GM23248 (cell line): ENCODE measurements around the gene THOC7. TPM values are rescaled to one million over a fixed set of nuclear protein-coding genes. Genes with fewer than 3 reads are reported as not detected.

ENCODE experiments used
- DNase-seq: peaks from one replicate; pipeline ENCODE4 v3.0.0-alpha.2; 2015
- H2AFZ ChIP-seq: fragments of 200-600 bp; sonication (generic); 2 replicates; pipeline ENCODE4 v1.6.1; 2016; ENCODE audit warnings: antibody characterized with exemption
- H3F3A ChIP-seq: fragments of 200-600 bp; sonication (generic); 2 replicates; pipeline ENCODE4 v1.6.1; 2016; ENCODE audit warnings: mild to moderate bottlenecking, antibody characterized with exemption, mixed run types; ENCODE audit not compliant: insufficient read depth
- H3K27ac ChIP-seq: fragments of 200-600 bp; sonication (generic); 2 replicates; pipeline ENCODE4 v1.5.1; 2016; ENCODE audit warnings: mild to moderate bottlenecking
- H3K27me3 ChIP-seq: fragments of 200-600 bp; sonication (generic); replicated peaks from 2 replicates; pipeline ENCODE4 v1.6.1; 2016; ENCODE audit warnings: mild to moderate bottlenecking; ENCODE audit not compliant: insufficient read depth
- H3K36me3 ChIP-seq: fragments of 200-600 bp; sonication (generic); 2 replicates; pipeline ENCODE4 v1.6.1; 2016; ENCODE audit warnings: low read depth, mild to moderate bottlenecking
- H3K4me1 ChIP-seq: fragments of 200-600 bp; sonication (generic); 2 replicates; pipeline ENCODE4 v1.6.1; 2016; ENCODE audit warnings: mild to moderate bottlenecking; ENCODE audit not compliant: insufficient read depth
- H3K4me2 ChIP-seq: fragments of 200-600 bp; sonication (generic); one replicate; pipeline ENCODE4 v1.6.1; 2016; ENCODE audit warnings: mild to moderate bottlenecking; ENCODE audit not compliant: unreplicated experiment
- H3K4me3 ChIP-seq: fragments of 200-600 bp; sonication (generic); 2 replicates; pipeline ENCODE4 v1.5.1; 2016; ENCODE audit warnings: mild to moderate bottlenecking
- H3K79me2 ChIP-seq: fragments of 200-600 bp; sonication (generic); 2 replicates; pipeline ENCODE4 v1.6.1; 2016; ENCODE audit warnings: mild to moderate bottlenecking; ENCODE audit not compliant: insufficient read depth
- H3K9ac ChIP-seq: fragments of 200-600 bp; sonication (generic); 2 replicates; pipeline ENCODE4 v1.6.1; 2016; ENCODE audit warnings: mild to moderate bottlenecking
- H3K9me2 ChIP-seq: fragments of 200-600 bp; sonication (generic); 2 replicates; pipeline ENCODE4 v1.6.1; 2016; ENCODE audit warnings: mixed run types, mild to moderate bottlenecking, moderate library complexity; ENCODE audit not compliant: insufficient read depth
- H3K9me3 ChIP-seq: fragments of 200-600 bp; sonication (generic); one replicate; pipeline ENCODE4 v1.6.1; 2017; ENCODE audit warnings: low read depth
- H4K20me1 ChIP-seq: fragments of 200-600 bp; sonication (generic); 2 replicates; pipeline ENCODE4 v1.6.0; 2016; ENCODE audit not compliant: insufficient read depth
- EZH2 ChIP-seq: fragments of 200-600 bp; sonication (generic); IDR thresholded peaks from 2 replicates; pipeline ENCODE4 v1.6.1; 2018; ENCODE audit warnings: antibody characterized with exemption, mild to moderate bottlenecking; ENCODE audit not compliant: insufficient read depth, poor library complexity, severe bottlenecking
- EZH2phosphoT487 ChIP-seq: fragments of 200-600 bp; sonication (generic); IDR thresholded peaks from 2 replicates; pipeline ENCODE4 v1.6.1; 2018; ENCODE audit warnings: antibody characterized with exemption, moderate library complexity, mild to moderate bottlenecking, low read depth; ENCODE audit not compliant: insufficient read depth
- WGBS, 2 experiments: methylation state at CpG; one replicate each; pipeline ENCODE4 v1.1.6; 2015 to 2017; ENCODE audit warnings: low lambda C conversion rate in 2 of 2, low coverage in 1 of 2; ENCODE audit errors: missing lambda C conversion rate in 2 of 2; 5-methylcytosine and 5-hydroxymethylcytosine counted together
- in situ Hi-C: fragments of 300-500 bp; cut with MboI; formaldehyde crosslinking; loops from 2 replicates; pipeline ENCODE4 v1.15.0; 2020
- polyA plus RNA-seq: library from polyadenylated mRNA; unstranded; fragments of >200 nt; fragmentation: Nextera tagmentation; extraction: Ambion mirVana; gene quantifications from 2 replicates; pipeline ENCODE4 v1.2.1, GENCODE V29; 2016
- total RNA-seq: library from RNA; depleted of rRNA; stranded (reverse); fragments of >200 nt; shearing (Covaris generic); gene quantifications from 2 replicates; pipeline ENCODE4 v1.2.3, GENCODE V29; 2014

THOC7 gene
- total and polyA plus RNA-seq, 2 experiments from 2014 or later, result 54.8 to 103 TPM

DNA sequence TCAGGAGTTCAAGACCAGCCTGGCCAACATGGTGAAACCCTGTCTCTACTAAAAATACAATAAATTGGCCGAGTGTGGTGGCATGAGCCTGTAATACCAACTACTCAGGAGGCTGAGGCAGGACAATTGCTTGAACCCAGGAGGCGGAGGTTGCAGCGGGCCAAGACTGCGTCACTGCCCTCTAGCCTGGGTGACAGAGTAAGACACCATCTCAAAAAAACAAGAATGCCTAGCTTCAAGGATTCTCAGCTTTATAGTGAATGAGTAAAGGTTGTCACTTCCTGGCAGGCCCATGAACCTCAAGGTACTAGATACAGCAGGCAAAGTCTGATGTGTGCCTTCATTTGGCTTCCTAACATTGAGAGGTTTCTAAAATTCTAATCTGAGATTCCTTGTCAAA is 14.4 kb downstream of the THOC7 start:
- Histone ChIP-seq H3K79me2 (peaks cover 98% of the 10 kb centered on the region), H3K36me3 (no peaks in the 10 kb centered on the region), H3K27ac (no peak overlapping the region), H4K20me1 (no peaks in the 10 kb centered on the region), H2AFZ (no peak overlapping the region), H3K27me3 (no peaks in the 10 kb centered on the region), H3K9me2 (no peaks in the 10 kb centered on the region), H3K9me3 (no peaks in the 10 kb centered on the region), H3K4me1 (no peaks in the 10 kb centered on the region), H3F3A (no peaks in the 10 kb centered on the region), H3K4me2 (no peak overlapping the region), H3K9ac (no peak overlapping the region), H3K4me3 (no peak overlapping the region)
- 97 to 99% methylated on average over 4 of the region's 4 CpGs for WGBS, 2 experiments
- in situ Hi-C loops, result no loop called here
- no peak for DNase-seq
- TF ChIP-seq EZH2phosphoT487, result no peak
- TF ChIP-seq EZH2, result no peak

DNA sequence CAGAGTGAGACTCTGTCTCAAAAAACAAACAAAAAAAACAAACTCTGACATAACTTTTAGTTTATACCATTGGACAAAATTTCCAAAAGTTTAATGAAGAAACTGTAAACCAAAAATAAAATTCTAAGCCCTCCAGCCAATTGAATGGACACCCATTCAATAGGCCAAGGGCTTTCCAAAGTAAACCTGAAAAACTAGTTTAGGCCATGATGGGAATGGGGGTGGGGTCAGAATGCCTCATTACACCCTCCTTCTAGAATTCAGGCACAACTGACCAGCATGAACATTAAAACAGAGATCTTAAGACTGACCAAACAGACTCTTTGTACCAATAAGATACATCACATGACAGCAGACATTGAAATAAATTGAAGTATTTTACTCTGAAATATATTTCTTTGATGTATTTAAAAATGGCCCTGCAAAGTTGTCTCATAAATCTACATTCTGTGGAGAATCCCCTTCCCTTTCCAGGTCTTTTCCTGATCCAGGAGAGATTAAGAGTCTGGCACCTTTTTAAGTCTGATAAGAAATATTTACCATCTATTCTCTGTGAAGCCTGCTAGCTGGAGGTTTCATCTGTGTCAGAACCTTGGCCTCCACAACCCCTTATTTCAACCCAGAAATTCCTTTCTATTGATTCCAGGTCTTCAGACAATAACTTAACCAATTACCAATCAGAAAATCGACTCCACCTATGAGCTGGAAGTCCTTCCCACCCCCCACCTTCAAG is 15.7 kb downstream of the THOC7 start:
- Histone ChIP-seq H3K27ac (no peak overlapping the region), H3K4me3 (no peak overlapping the region), H2AFZ (no peak overlapping the region), H3K36me3 (no peaks in the 10 kb centered on the region), H4K20me1 (no peaks in the 10 kb centered on the region), H3K9ac (no peak overlapping the region), H3K79me2 (peaks cover 98% of the 10 kb centered on the region), H3F3A (no peaks in the 10 kb centered on the region), H3K9me3 (no peaks in the 10 kb centered on the region), H3K4me2 (no peak overlapping the region), H3K4me1 (no peaks in the 10 kb centered on the region), H3K27me3 (no peaks in the 10 kb centered on the region), H3K9me2 (no peaks in the 10 kb centered on the region)
- no peak for DNase-seq
- TF ChIP-seq EZH2phosphoT487 (no peak), EZH2 (no peak)
- whole genome bisulfite sequencing, 2 experiments, result 92 to 95% methylated on average over 1 of the region's 1 CpG
- in situ Hi-C loops, result no loop called here

GRCh38 chr3:63845215-63845614 is 18.4 kb downstream of the THOC7 start:
- Histone ChIP-seq H3K79me2 (peaks cover 93% of the 10 kb centered on the region), H4K20me1 (no peaks in the 10 kb centered on the region), H3F3A (no peaks in the 10 kb centered on the region), H3K36me3 (no peaks in the 10 kb centered on the region), H3K9me2 (no peaks in the 10 kb centered on the region), H3K9ac (no peak overlapping the region), H3K4me3 (no peak overlapping the region), H3K4me1 (no peaks in the 10 kb centered on the region), H3K4me2 (no peak overlapping the region), H2AFZ (no peak overlapping the region), H3K27me3 (no peaks in the 10 kb centered on the region), H3K9me3 (no peaks in the 10 kb centered on the region), H3K27ac (no peak overlapping the region)
- in situ Hi-C loops, result no loop called here
- no peak for DNase-seq
- 85 to 92% methylated on average over 4 of the region's 4 CpGs for WGBS, 2 experiments
- no peak for TF ChIP-seq EZH2phosphoT487
- no peak for TF ChIP-seq EZH2

- Histone ChIP-seq H3K79me2 (peaks cover 75% of the 10 kb centered on the region), H3F3A (no peaks in the 10 kb centered on the region), H3K9ac (no peak overlapping the region), H4K20me1 (no peaks in the 10 kb centered on the region), H3K27me3 (no peaks in the 10 kb centered on the region), H3K27ac (no peak overlapping the region), H3K9me2 (no peaks in the 10 kb centered on the region), H3K9me3 (no peaks in the 10 kb centered on the region), H3K4me1 (no peaks in the 10 kb centered on the region), H3K4me2 (no peak overlapping the region), H2AFZ (no peak overlapping the region), H3K36me3 (no peaks in the 10 kb centered on the region; the same call in 1 of the 2 replicates), H3K4me3 (no peak overlapping the region)
- no peak for DNase-seq
- in situ Hi-C loops, result no loop called here
- TF ChIP-seq EZH2 (no peak), EZH2phosphoT487 (no peak)
Observed at GRCh38 chr3:63842127-63842526, 21.5 kb downstream of the THOC7 start.
